H1 (cell line): ENCODE results near the gene KCTD15. TPM values are rescaled to one million over a fixed set of nuclear protein-coding genes. Genes with fewer than 3 reads are reported as not detected.

Experiments used
- CHD2 ChIP-seq: IDR thresholded peaks from 2 replicates; pipeline ENCODE4 v1.6.1; 2012; ENCODE audit warnings: low read length, improper control_type of control experiment
- CREB1 ChIP-seq: IDR thresholded peaks from 2 replicates; pipeline ENCODE4 v1.6.1; 2012; ENCODE audit warnings: inconsistent platforms
- FOSL1 ChIP-seq: IDR thresholded peaks from 2 replicates; pipeline ENCODE4 v1.6.1; 2011; ENCODE audit warnings: mild to moderate bottlenecking, low read depth, low read length, moderate library complexity; ENCODE audit not compliant: insufficient read depth
- KDM4A ChIP-seq: IDR thresholded peaks from one replicate; pipeline ENCODE4 v1.7.1; 2012; ENCODE audit warnings: low read depth, mild to moderate bottlenecking, moderate library complexity, low read length, inconsistent platforms; ENCODE audit not compliant: severe bottlenecking
- MAFK ChIP-seq: IDR thresholded peaks from 2 replicates; pipeline ENCODE4 v1.6.1; 2012; ENCODE audit warnings: low read depth, mild to moderate bottlenecking, improper control_type of control experiment, low read length
- SP2 ChIP-seq: IDR thresholded peaks from 2 replicates; pipeline ENCODE4 v1.6.1; 2012; ENCODE audit warnings: mild to moderate bottlenecking, low read length, inconsistent platforms
- YY1 ChIP-seq: IDR thresholded peaks from 2 replicates; pipeline ENCODE4 v1.6.1; 2011; ENCODE audit warnings: low read depth, mild to moderate bottlenecking, low read length
- polyA plus RNA-seq, 7 experiments: library from polyadenylated mRNA; depleted of rRNA in 3 of 7; stranded (reverse) in 5 of 7; unstranded in 2 of 7; fragments of >200 nt in 5 of 7; fragments of 200-250 nt in 2 of 7; gene quantifications; 1 replicate in 5 of 7; 2 replicates in 1 of 7; 4 replicates in 1 of 7; pipeline versions ENCODE4 v1.2.1 to v1.2.3, GENCODE V29; 2011 to 2013; ENCODE audit warnings: missing spikeins in 2 of 7, mixed read lengths in 2 of 7
- total RNA-seq: library from RNA; stranded (reverse); fragmentation: NEBNext Ultra II Directional; extraction: Animal tissue kit (Norgen Biotek cat#: 25700); gene quantifications from 2 replicates; pipeline ENCODE4 v1.2.1, GENCODE V29; 2021

KCTD15 gene
- total and polyA plus RNA-seq, 2 of the 8 experiments (the other 6 are each of a cell fraction or from before 2014, with no cell fraction given), result 25.1 to 27.0 TPM

- TF ChIP-seq MAFK (no peak), KDM4A (no peak), CHD2 (no peak), SP2 (no peak), CREB1 (no peak), FOSL1 (no peak), YY1 (no peak)
Measured at GRCh38 chr19:33865306-33865705, 68.6 kb downstream of the KCTD15 start (continued).

Other genes starting within 250 kb of the KCTD15 start
- gene CHST8, start 174.9 kb upstream of the KCTD15 start, total RNA-seq, result 9.9 and 10.8 TPM in 2 replicates
- 28.2 and 31.7 TPM in 2 replicates for gene CHST8, start 174.9 kb upstream of the KCTD15 start, polyA plus RNA-seq (2011; rRNA removed)